GM23248 (cell line): ENCODE results near the gene ZNF365.

Source experiments
- EZH2 ChIP-seq: fragments of 200-600 bp; sonication (generic); IDR thresholded peaks from 2 replicates; pipeline ENCODE4 v1.6.1; 2018; ENCODE audit warnings: antibody characterized with exemption, mild to moderate bottlenecking; ENCODE audit not compliant: insufficient read depth, poor library complexity, severe bottlenecking
- EZH2phosphoT487 ChIP-seq: fragments of 200-600 bp; sonication (generic); IDR thresholded peaks from 2 replicates; pipeline ENCODE4 v1.6.1; 2018; ENCODE audit warnings: antibody characterized with exemption, moderate library complexity, mild to moderate bottlenecking, low read depth; ENCODE audit not compliant: insufficient read depth

GRCh38 chr10:62327885-62328284 lies 46.3 kb upstream of the ZNF365 start:
- TF ChIP-seq EZH2phosphoT487 (no peak), EZH2 (no peak)
